Epidermal melanocyte (primary cell): Measurements from ENCODE around the gene NFIB.

Experiments
- DNase-seq: peaks from one replicate; pipeline ENCODE4 v3.0.0; 2011; ENCODE audit warnings: low spot score; ENCODE audit not compliant: insufficient read length

NFIB gene

DNA sequence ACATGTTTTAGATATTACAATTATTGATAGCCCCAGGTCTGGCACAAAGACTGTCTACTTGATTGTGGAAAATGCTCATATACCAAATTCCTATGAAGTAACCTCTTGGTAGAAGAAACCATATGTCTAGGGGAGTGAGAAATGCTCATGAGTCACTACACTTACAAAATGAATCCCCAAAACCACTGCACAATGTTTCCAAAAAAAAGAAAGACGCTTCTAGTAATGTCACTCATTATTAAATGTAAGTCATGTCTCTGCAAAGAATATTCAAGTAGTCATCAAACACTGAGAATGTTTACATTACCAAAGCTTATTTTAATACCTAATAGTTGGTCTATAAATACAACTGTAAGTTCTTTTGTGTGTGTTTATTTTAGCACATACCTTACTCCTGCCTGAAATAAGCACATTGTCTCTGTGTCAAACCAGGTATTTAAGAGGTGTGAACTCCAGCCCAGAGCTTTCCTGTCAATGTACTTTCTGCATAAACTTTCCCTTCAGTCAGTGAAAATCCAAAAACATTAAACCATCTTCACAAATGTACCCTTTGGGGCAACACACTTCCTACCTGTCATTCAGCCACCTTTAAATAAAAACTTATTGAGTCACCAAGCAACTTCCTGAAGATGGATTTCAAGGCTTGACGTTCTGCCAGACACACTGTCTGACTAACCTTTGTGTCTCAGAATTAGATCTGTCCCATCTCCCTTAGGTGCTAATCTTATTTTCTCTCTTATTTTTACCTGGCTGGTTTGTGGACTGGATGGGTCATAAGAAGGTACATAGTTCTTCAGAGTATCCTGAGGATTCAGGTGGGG lies 194.0 kb downstream of the NFIB start:
- DNase-seq: no peak

DNA sequence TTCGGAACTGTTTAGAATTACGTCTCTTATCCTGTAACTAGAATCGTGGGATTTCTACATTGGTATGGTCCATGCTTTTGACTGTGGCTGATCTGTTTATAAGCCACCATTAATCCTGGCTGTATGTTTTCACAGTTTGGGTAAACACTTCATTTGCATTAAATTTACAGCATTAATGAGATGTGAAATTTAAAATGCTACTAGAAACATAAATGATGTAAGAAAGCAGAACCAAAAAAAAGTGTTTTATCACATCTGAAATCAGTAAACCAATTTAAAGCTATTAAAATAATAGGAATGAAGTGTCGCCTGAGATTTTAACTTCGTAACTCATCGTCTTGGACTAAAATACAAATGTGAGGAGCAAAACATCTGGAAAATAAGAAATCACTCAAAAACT lies 201.7 kb downstream of the NFIB start:
- DNase-seq: no peak

DNA sequence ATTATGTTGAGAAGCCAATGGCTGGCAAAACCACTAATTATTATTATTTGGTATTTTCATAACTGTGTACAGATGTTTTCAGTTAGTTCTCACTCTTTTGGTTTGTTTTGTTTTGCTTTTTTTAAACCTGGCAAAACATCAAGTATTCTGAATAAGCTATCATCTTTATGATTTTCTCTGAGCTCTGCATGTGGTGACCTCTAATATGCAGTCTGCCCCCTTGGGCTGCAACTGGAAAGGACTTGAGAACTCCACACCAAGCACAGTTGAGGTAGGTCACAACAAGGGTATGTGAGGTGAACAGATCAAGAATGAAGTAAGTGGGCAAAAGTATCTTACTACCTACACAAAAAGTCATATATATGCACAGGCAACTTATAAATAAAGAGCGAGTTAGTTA lies 202.2 kb downstream of the NFIB start:
- no peak for DNase-seq

DNA sequence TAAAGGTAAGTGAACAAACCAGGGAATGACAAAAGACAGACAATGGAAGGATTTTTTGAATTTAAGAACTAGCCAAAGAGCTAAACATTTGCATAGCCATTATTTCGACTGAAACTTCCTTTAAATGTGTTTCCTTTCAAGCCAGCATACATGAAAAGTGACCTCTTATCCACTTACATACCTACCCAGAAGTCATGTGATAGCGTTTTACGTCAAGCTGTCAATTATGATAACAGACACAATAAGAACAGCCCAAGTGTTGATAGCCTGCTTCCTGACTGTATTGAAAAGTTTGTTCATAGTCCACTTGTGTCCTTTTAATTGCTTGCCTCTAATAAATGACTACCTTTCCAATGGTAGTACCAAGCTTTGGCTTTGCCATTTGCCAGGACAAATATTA lies 206.0 kb downstream of the NFIB start:
- DNase-seq: no peak

DNA sequence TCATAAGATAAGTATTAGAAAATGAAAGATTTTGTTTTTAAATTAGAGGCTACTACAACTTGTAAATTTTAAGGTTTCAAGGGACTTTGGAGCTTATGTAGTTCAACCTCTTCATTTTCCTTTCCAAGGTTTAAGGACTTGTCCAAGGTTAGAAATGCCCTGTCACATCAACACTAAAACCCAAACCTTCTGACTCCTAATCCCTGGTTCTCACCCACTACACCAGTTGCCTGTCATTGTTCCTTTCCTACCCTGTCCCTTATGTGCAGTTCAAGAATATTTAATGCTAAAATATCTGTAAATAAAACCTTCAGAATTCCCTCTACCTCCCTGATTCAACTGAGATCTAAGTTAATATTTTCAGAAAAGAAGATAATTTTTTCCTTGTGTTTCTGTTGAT lies 206.4 kb downstream of the NFIB start:
- no peak for DNase-seq

DNA sequence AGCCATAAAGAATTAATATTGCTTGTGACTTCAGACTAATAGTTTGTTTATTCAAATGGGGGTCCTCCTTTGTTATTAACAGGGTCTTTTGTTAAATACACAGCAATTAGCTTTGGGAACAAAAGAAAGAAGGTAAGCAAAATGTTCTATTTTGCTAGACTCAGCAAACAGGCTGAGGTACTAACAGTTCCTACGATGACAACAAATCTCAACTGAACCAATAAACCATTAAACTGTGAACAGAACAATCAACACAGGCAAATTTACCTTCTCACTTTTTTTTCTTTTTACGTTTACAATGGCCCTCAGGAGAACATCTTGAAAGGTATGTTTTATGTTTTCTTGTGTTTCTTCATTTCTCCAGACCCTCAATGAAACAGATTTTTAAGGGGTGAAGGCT lies 207.2 kb downstream of the NFIB start:
- no peak for DNase-seq

DNA sequence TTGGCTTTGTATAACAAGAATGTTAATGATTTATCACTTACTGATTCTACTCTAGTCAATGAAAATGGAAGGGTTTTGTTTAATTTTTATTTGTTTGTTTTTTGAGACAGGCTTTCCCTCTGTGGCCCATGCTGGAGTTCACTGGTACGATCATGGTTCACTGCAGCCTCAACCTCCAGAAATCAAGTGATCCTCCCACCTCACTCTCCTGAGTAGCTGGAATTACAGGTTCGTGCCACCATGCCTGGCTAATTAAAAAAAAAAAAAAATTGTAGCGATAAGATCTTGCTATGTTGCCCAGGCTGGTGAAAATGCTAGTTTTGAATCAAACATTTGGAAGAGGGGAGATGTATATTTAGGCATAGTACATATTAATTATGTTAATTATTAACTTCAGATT lies 209.4 kb downstream of the NFIB start:
- DNase-seq: no peak

DNA sequence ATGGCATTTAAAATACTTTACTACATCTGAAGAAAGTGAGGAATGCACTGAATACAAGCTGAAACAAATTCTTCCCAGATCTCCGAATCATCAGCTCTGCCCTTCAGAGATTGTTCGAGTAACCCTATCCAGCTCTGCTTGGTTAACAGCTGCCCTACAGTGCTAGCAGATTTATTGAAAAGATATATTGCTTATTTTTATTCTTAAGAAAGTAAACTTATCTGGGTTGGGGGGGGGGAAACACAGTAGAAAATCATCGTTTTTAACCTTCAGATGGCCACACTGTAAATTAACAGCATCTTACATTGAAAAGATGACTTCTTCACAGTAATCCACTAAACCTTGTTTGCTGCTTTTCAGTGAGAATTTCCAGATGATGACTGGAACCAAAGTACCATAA lies 210.8 kb downstream of the NFIB start:
- DNase-seq: no peak

DNA sequence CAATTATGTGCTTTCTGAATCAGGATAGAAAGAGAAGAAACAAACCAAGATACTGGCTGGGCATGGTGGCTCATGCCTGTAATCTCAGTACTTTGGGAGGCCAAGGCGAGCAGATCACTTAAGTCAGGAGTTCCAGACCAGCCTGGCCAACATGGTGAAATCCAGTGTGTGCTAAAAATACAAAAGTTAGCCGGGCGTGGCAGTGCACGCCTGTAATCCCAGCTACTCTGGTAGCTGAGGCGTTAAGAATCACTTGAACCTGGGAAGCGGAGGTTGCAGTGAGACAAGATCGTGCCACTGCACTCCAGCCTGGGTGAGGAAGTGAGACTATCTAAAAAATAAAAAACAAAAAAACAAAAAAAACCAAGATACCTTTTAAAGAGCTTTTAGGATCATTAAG lies 214.2 kb downstream of the NFIB start:
- no peak for DNase-seq

DNA sequence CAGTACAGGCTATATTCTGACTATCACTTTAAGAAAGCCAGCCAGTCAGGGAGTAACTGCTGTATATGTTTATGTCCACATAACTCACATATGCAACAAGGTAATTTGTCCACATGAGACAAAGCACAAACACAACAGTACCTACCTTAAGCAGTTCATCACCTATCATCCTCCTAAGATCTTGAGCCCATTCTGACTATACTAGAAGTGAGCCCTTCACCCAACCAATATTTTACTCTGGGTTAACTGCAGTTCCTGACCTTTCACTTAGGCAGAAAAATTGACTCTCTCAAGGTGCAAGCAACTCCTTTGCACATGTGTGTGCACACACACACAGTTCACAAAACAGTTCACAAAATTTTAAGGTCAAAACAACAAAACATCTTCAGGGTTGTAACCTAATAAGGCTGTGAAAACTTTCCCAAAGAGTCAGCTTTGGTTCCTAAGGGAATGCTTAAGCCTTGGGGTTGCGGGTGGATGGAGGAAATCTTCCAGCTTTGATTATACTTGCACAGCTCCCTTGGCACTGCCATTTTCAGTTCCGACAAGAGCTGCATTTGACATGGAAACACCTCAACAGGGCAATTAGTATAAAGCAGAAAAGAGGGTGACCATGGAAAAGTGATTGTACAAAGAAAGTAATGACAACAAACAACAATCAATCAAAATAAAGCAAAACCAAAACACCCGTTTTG lies 215.3 kb downstream of the NFIB start:
- no peak for DNase-seq

DNA sequence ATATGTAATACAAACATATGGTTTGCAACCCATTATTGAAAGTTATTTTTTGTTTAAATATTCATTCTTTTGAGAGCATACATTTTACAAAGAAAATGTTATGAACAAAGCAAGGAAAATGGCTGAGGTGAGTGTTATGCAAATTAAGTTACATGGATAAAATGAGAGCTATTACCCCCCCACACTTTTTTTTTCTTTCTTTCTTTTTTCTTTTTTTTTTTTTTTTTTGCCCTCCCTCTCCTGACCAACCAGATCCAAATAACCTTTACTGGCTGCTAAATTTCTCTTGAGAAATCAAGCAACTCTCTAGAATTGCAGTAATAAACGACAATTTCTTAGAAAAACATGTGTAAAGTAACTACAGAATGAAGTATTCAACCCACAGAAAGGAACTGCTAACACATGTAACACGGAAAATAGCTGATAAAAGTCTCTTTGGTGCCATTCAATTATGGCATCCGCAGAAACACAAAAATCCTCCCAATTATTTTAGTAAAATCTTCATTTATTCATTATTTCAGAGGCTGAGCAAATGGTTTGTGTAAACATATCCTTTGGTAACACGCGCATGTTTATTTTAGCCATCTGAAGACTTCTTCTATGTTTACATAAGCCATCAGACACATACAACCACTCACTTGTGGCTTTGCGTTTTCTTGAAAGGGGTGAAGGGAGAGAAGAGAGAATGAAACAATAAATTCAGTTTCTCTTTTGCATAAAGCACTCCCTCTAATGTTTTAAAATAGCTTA lies 216.1 kb downstream of the NFIB start:
- DNase-seq: no peak

DNA sequence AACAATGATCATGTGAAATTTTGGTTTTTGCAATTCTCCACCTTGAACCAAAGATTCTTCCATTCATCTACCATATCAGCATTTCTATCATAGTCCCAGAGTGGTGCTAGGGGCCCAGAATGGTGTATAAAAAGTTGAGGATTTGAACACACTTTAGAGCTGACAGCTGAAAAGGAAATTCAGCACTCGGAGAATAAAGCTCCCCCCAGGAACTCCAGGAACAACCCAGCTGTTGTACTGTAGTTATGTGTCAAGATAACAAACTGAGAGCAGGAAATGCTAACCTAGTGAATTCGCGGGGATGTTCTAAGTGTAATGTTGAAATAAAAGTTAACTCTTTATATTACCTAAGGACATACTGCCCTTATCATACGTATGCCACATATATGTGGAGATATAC lies 216.7 kb downstream of the NFIB start:
- DNase-seq: no peak

DNA sequence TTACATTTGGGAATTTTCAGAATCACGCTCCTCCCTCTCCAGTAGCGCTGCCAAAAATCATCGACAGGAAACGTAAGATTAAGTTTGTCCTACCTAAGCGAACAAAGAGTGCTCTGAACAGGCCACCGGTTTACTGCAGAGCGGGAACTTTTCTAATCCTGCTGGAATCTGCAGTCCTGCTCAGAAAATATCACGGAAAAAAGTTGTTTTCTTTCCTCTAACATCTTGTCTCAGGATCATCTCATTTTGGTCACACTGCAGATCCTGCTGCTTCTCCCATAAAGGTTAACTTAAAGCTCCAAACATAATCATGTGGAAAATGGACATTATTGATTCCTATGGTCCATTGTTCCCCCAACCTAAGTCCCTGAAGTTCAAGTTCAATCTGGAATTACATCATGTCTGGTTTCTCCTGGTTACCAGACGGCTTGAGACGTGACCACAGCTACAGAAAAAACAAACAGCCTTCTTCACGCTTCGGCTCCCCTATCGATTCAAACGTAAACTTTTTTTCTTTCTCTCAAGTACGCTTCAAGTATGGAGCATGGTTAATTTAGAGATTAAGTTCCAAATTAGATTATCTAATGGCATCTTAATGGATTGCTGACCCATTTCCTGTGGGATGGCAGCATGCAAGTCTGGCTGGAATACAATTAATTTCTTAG lies 217.6 kb downstream of the NFIB start:
- DNase-seq: no peak

DNA sequence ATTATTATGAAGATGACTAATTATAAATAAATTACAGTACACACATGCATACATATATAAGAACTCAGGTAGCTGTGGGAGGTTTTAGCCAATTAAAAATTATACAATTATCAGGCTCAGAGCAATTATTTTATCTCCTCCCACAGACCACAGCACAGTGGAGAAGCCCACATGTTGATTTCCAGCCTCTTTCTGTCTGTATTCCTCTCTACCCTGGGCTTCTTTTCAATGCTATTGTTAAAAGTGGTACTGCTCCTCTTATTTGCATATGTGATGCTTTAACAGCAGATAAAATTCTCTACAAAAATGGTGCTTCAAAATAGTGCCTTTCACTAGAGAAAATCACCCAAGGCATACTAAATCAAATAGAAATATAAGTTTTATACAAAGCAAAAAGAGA lies 218.7 kb downstream of the NFIB start:
- DNase-seq: no peak

DNA sequence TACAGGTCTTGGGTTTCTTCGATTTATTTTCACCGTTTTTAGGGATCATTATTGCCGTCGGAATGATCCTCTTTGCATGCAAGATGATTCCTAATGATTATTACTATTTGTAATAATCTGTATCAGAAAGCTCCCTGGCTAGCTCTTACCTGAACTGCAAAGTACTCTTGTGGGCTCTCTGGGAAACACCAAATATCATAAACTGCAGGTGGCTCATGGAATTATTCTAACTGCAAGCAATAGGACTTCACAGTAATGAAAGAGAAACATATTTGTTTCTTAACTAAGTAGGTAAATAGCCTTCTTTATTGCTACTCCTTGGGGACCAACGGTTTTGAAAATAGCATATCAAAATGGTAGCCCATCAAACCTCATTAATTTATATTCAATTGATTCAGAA lies 219.4 kb downstream of the NFIB start:
- no peak for DNase-seq

DNA sequence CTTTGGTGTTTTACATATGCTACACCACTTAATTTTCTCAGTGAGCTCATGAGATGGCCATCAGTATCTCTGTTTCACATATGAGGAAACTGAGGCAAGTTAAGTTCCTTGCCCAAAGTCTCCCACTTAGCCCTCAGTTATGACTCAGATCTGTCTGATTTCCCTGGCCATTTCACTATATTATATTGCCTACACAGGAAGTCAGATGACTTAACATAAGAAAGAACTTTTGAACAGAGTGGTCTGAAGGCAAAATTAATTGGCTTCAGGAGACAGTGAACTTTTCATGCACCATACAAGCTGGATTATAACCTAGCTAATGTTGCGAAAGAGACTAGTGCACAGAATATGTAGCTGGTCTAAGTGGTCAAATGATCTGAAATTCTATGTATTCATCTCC lies 221.6 kb downstream of the NFIB start:
- DNase-seq: no peak

DNA sequence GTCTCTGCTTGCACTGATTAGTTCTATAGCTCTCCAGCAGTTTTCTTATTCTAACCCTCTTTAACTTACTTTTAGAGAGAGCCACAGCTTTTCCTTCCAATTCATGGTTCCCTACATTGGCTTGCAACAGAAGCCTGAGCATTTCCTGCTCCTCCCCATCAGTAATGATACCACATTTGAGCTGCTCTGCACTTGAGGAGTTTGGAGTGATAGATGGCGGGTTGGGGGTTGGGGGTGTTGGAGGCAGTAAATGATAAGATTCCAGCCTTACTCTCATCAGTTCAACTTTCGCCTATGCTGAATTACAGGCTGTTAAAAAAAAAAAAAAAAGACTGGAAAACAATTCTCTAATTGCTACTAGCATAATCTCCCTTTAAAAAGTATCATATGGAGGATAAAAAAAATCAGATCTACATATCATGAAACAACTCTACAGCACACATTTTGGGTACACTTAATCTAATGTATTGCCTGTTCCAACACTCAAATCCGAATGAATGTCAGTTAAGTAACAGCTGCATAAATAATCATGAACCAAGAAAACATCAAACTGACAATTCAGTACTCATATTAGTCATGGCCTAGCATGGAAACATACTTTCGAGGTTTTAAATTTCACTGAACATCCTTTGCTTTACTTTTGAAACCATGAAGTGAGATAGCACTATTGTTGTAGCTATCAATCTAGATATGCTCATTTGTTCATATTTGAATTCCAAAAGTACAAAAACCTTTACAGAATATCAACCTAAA lies 224.7 kb downstream of the NFIB start:
- no peak for DNase-seq

DNA sequence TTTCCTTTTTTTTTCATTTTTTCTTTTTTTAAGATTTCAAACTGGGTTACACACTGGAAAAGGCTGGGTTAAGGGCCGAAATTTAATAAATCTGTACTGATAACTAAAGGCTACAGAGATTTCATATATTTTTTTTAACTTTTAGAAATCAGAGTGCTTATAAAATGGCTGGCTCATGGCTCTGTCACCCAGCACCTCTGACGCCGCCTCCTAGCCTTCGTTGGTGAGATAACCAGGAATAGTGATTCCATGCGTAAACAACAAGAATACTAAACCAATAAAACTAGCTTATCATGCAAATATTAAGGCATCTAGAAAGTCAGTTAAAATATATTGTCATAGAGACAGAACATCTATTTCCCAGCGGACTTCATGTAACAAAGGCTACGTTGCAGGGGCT lies 226.4 kb downstream of the NFIB start:
- DNase-seq: no peak

DNA sequence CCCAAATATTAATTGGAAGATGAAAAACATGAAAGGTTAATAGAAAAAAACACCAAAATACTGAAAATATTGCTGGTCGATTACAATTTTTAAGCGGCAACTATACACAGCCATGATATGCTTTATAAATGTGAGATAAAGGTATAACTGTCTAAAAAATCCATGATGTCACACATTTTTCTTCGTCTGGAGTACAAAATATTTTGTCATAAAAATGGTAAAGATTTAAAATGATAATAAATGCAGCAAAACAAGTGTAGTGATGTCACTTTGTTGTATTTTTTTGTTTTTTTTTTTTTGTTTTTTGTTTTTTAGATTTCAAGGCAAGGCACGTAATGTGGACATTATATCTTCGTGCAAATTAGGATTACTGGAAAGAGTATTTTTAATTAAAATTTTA lies 227.4 kb downstream of the NFIB start:
- DNase-seq: no peak

DNA sequence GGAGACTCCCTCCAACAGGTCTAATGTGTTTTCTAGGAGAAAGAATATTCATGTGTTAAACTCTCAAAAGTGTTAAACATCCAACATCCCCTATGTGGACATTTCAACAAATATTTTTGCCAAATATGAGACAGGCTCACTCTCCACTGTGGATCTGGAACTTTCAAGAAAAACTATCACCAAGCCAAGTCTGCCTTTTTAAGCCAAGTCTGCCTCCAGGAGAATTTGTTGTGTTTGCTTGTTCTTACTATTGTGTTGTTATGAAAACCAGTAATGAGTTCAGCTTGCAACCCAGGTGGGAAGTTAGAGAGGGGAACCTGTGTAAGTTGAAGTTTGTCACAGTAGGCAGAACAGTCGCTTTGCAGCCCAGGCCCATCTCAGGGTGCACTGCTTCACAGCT lies 228.1 kb downstream of the NFIB start:
- DNase-seq: no peak

DNA sequence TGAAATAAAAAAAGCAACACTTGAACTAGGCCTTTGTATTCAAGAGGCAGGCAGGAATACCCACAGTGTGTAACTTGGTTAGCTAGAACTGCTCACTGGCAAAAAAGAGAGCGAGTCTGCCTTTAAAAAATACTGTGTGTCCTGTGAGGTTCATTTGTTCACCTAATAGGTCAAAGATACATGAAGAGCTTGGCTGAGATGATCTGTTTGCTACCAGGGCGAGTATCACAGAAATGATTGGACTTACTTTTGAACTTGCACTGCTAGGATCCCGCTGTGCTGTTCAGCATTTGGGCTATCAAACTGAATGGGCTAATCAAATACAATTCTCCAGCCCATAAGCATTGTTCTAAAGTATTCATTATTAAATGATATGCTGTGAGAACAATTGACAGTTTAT lies 229.1 kb downstream of the NFIB start:
- no peak for DNase-seq
